GM12891 (cell line): ENCODE measurements around the gene MMP23B.

Experiments used
- DNase-seq: peaks from one replicate; pipeline ENCODE4 v3.0.0; 2011; ENCODE audit warnings: low spot score; ENCODE audit not compliant: insufficient read length
- FAIRE-seq: peaks from 2 replicates; lab custom pipeline; 2011; peaks lifted over from hg19 to GRCh38; lab: Jason Lieb, UNC
- PAX5 ChIP-seq: IDR thresholded peaks from 2 replicates; pipeline ENCODE4 v1.6.1; 2011; ENCODE audit warnings: low read length, moderate library complexity, mild to moderate bottlenecking; ENCODE audit not compliant: insufficient read depth, severe bottlenecking
- POLR2A ChIP-seq: IDR thresholded peaks from 2 replicates; pipeline ENCODE4 v1.6.1; 2011; ENCODE audit warnings: low read depth, low read length, control low read depth
- POLR2AphosphoS5 ChIP-seq: IDR thresholded peaks from 2 replicates; pipeline ENCODE4 v1.6.1; 2011; ENCODE audit warnings: low read depth, low read length, control low read depth
- POU2F2 ChIP-seq: IDR thresholded peaks from 2 replicates; pipeline ENCODE4 v1.6.1; 2011; ENCODE audit warnings: low read depth, mild to moderate bottlenecking, control low read depth, low read length, moderate library complexity
- SPI1 ChIP-seq: IDR thresholded peaks from 2 replicates; pipeline ENCODE4 v1.6.1; 2011; ENCODE audit warnings: low read depth, low read length, control low read depth
- TAF1 ChIP-seq: IDR thresholded peaks from 2 replicates; pipeline ENCODE4 v1.6.1; 2011; ENCODE audit warnings: low read depth, low read length, control low read depth

Gene MMP23B

GRCh38 chr1:1625404-1625775 is 6.6 kb upstream of the MMP23B start:
- FAIRE-seq: no peak
- DNase-seq: no peak
- TF ChIP-seq POU2F2: no peak
- TF ChIP-seq PAX5: no peak
- TF ChIP-seq SPI1: no peak
- TF ChIP-seq POLR2AphosphoS5: no peak
- TF ChIP-seq TAF1: no peak

GRCh38 chr1:1625824-1626206 is 6.2 kb upstream of the MMP23B start:
- no peak for FAIRE-seq
- TF ChIP-seq TAF1 (no peak), POLR2A (no peak), POU2F2 (no peak), POLR2AphosphoS5 (no peak), PAX5 (no peak), SPI1 (no peak)
- DNase-seq: no peak

GRCh38 chr1:1626207-1627141 is 5.5 kb upstream of the MMP23B start:
- no peak for FAIRE-seq
- TF ChIP-seq TAF1: no peak
- no peak for TF ChIP-seq POU2F2
- no peak for TF ChIP-seq POLR2AphosphoS5
- TF ChIP-seq PAX5: no peak
- TF ChIP-seq SPI1: no peak

GRCh38 chr1:1627261-1627828 is 4.6 kb upstream of the MMP23B start:
- TF ChIP-seq POU2F2 (no peak), SPI1 (no peak), POLR2A (no peak), POLR2AphosphoS5 (no peak), TAF1 (no peak), PAX5 (no peak)
- DNase-seq (no peak), FAIRE-seq (no peak)

More at GRCh38 chr1:1626207-1627141, 5.5 kb upstream of the MMP23B start:
- DNase-seq: no peak

- TF ChIP-seq TAF1: no peak
- no peak for TF ChIP-seq SPI1
- TF ChIP-seq POLR2A: no peak
- no peak for TF ChIP-seq POLR2AphosphoS5
- TF ChIP-seq POU2F2: no peak
- no peak for TF ChIP-seq PAX5
- DNase-seq (no peak), FAIRE-seq (no peak)
Measured at GRCh38 chr1:1627829-1628753, 3.9 kb upstream of the MMP23B start.

- no peak for FAIRE-seq
- TF ChIP-seq POU2F2: no peak
- no peak for TF ChIP-seq TAF1
- TF ChIP-seq SPI1: no peak
- no peak for TF ChIP-seq PAX5
- TF ChIP-seq POLR2AphosphoS5: no peak
- TF ChIP-seq POLR2A: no peak; the same call in 1 of the 2 replicates
- peak; percentile 53 for DNase-seq
Measured at GRCh38 chr1:1628754-1629429, 3.1 kb upstream of the MMP23B start.

- no peak for FAIRE-seq
- peak; percentile 66 for DNase-seq
- no peak; the same call in 1 of the 2 replicates for TF ChIP-seq POLR2A
- no peak for TF ChIP-seq POU2F2
- no peak for TF ChIP-seq PAX5
- TF ChIP-seq SPI1: no peak
- no peak for TF ChIP-seq POLR2AphosphoS5
- TF ChIP-seq TAF1: no peak
Measured at GRCh38 chr1:1629430-1630190, 2.4 kb upstream of the MMP23B start.
